OCI-LY7 (cell line): ENCODE data around the gene ELMO1. TPM values are rescaled to one million over a fixed set of nuclear protein-coding genes. Genes with fewer than 3 reads are reported as not detected.

Source experiments
- BruUV-seq: library from RNA; stranded (reverse); fragments of 400-500 nt; replicated peaks from 2 replicates; lab custom pipeline; 2021; lab: Mats Ljungman, UMichigan
- CTCF ChIA-PET: fragments of 300-600 bp; sonication (Branson Sonifier 250); formaldehyde crosslinking; loops from one replicate; lab custom pipeline; 2022; ENCODE audit warnings: antibody characterized with exemption; ENCODE audit not compliant: unreplicated experiment; lab: Charles Lee
- POLR2A ChIA-PET: fragments of 300-600 bp; sonication (Branson Sonifier 250); formaldehyde crosslinking; loops from one replicate; lab custom pipeline; 2022; ENCODE audit warnings: antibody characterized with exemption; lab: Charles Lee
- DNase-seq: peaks from one replicate; pipeline ENCODE4 v3.0.0-alpha.2; 2015; ENCODE audit warnings: low spot score
- H2AFZ ChIP-seq: fragments of 200-600 bp; sonication (generic), shearing (Covaris generic); 2 replicates; pipeline ENCODE4 v1.6.1; 2014; ENCODE audit warnings: mild to moderate bottlenecking, antibody characterized with exemption, low read length, moderate library complexity
- H3K27ac ChIP-seq: fragments of 200-600 bp; sonication (generic); 2 replicates; pipeline ENCODE4 v1.5.1; 2014; ENCODE audit warnings: mixed run types, low read depth, mild to moderate bottlenecking, moderate library complexity, low read length, inconsistent platforms; ENCODE audit not compliant: poor library complexity, severe bottlenecking
- H3K36me3 ChIP-seq: fragments of 200-600 bp; sonication (generic); 2 replicates; pipeline ENCODE4 v1.6.1; 2014; ENCODE audit warnings: mild to moderate bottlenecking, antibody characterized with exemption, low read length, moderate library complexity, mixed read lengths; ENCODE audit not compliant: insufficient read depth
- H3K4me1 ChIP-seq: fragments of 200-600 bp; sonication (generic); 2 replicates; pipeline ENCODE4 v1.5.1; 2014; ENCODE audit warnings: mild to moderate bottlenecking, low read length; ENCODE audit not compliant: insufficient read depth, poor library complexity, severe bottlenecking
- H3K4me2 ChIP-seq: fragments of 200-600 bp; sonication (generic); 2 replicates; pipeline ENCODE4 v1.6.1; 2014; ENCODE audit warnings: mild to moderate bottlenecking, low read length
- H3K4me3 ChIP-seq: fragments of 200-600 bp; sonication (generic); 2 replicates; pipeline ENCODE4 v1.5.1; 2014; ENCODE audit warnings: mild to moderate bottlenecking, low read depth, low read length; ENCODE audit not compliant: poor library complexity, severe bottlenecking
- H3K79me2 ChIP-seq: fragments of 200-600 bp; sonication (generic); 2 replicates; pipeline ENCODE4 v1.6.1; 2016; ENCODE audit warnings: low read depth, mild to moderate bottlenecking, low read length, moderate library complexity, mixed read lengths; ENCODE audit not compliant: insufficient read depth
- H3K9me2 ChIP-seq: fragments of 200-600 bp; sonication (generic); 2 replicates; pipeline ENCODE4 v1.6.1; 2016; ENCODE audit warnings: mild to moderate bottlenecking, low read length, mixed read lengths; ENCODE audit not compliant: insufficient read depth
- H3K9me3 ChIP-seq: fragments of 200-600 bp; sonication (generic); 2 replicates; pipeline ENCODE4 v1.6.1; 2014; ENCODE audit warnings: mild to moderate bottlenecking, mixed run types, low read length, mixed read lengths
- H4K20me1 ChIP-seq: fragments of 200-600 bp; sonication (generic); 2 replicates; pipeline ENCODE4 v1.6.1; 2014; ENCODE audit warnings: mild to moderate bottlenecking, antibody characterized with exemption, low read length, moderate library complexity, mixed read lengths; ENCODE audit not compliant: insufficient read depth
- CTCF ChIP-seq: fragments of 200-600 bp; sonication (generic); conservative IDR thresholded peaks from 2 replicates; pipeline ENCODE4 v1.5.1; 2014; ENCODE audit warnings: mild to moderate bottlenecking, antibody characterized with exemption, low read length, moderate library complexity, mixed read lengths
- EZH2phosphoT487 ChIP-seq: fragments of 200-600 bp; sonication (generic); IDR thresholded peaks from 2 replicates; pipeline ENCODE4 v1.6.1; 2018; ENCODE audit warnings: low read depth, borderline replicate concordance, mild to moderate bottlenecking, mixed run types, antibody characterized with exemption, low read length, moderate library complexity, mixed read lengths
- intact Hi-C: fragments of 100-400 bp; cut with micrococcal nuclease; formaldehyde crosslinking; loops from one replicate; pipeline ENCODE4 v1.10.0; 2022; ENCODE audit not compliant: unreplicated experiment
- total RNA-seq, 2 experiments: library from RNA; depleted of rRNA in 1 of 2; stranded (reverse); fragments of >200 nt in 1 of 2; shearing (Covaris generic) in 1 of 2; gene quantifications; 2 replicates each; pipeline ENCODE4 v1.2.3, GENCODE V29; 2014 to 2022

ELMO1 gene
- total RNA-seq, 2 experiments from 2014 or later = 101 to 103 TPM

DNA sequence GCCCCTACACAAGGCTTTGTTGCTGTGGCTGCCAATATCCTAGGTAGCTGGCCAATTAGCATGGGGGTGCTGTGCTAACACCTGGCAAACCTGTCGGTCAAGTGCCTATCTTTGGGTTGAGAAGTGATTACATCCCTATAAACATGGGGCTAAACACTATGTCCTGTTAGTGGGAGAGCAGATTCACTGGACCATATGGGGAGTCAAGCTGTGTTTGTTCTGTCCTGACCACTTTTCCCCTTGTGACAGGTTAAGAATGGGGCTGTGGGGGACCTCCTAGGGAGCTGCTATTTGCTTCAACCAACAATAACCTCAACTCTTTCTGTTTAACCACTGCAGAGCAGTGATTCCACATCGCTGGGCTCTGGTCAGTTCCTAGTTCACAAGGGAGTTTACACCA is 572.9 kb downstream of the ELMO1 start:
- POLR2A ChIA-PET = interaction anchor here (1.0 kb wide), 1 partner anchor 11 kb away, joined by 4 read pairs; no protein-coding TSS in a partner anchor
- Histone ChIP-seq H2AFZ (no peak overlapping the region), H3K4me3 (no peak overlapping the region), H3K9me3 (no peaks in the 10 kb centered on the region), H3K9me2 (no peaks in the 10 kb centered on the region), H3K4me1 (no peaks in the 10 kb centered on the region), H3K4me2 (no peak overlapping the region), H3K36me3 (peaks cover 84% of the 10 kb centered on the region), H3K27ac (no peak overlapping the region), H4K20me1 (no peaks in the 10 kb centered on the region), H3K79me2 (no peaks in the 10 kb centered on the region)
- CTCF ChIA-PET = no interaction called here
- TF ChIP-seq CTCF = no peak
- no peak for TF ChIP-seq EZH2phosphoT487
- intact Hi-C loops = no loop called here
- no peak for DNase-seq
- BruUV-seq = no TSS peak

- H3K4me3 ChIP-seq = no peak overlapping the region
Observed at GRCh38 chr7:36874041-36874440, 574.6 kb downstream of the ELMO1 start.

More at GRCh38 chr7:36874041-36874440, 574.6 kb downstream of the ELMO1 start:
- Histone ChIP-seq H3K9me2 (no peaks in the 10 kb centered on the region), H2AFZ (no peak overlapping the region), H3K4me1 (no peaks in the 10 kb centered on the region), H3K36me3 (peaks cover 91% of the 10 kb centered on the region), H3K27ac (no peak overlapping the region), H3K79me2 (no peaks in the 10 kb centered on the region), H4K20me1 (no peaks in the 10 kb centered on the region), H3K4me2 (no peak overlapping the region), H3K9me3 (no peaks in the 10 kb centered on the region)
- BruUV-seq = no TSS peak
- ChIA-PET POLR2A (interaction anchor here (1.0 kb wide), 1 partner anchor 12 kb away, joined by 3 read pairs; no protein-coding TSS in a partner anchor), CTCF (no interaction called here)
- DNase-seq = no peak
- TF ChIP-seq CTCF = no peak
- TF ChIP-seq EZH2phosphoT487 = no peak
- intact Hi-C loops = no loop called here
